ENCODE data around the gene LTBP3. TPM values are rescaled to one million over a fixed set of nuclear protein-coding genes. Genes with fewer than 3 reads are reported as not detected.

Gene LTBP3
- total and polyA plus RNA-seq, 11 donors, result 26.3 to 125 (median 75.6) TPM

DNA sequence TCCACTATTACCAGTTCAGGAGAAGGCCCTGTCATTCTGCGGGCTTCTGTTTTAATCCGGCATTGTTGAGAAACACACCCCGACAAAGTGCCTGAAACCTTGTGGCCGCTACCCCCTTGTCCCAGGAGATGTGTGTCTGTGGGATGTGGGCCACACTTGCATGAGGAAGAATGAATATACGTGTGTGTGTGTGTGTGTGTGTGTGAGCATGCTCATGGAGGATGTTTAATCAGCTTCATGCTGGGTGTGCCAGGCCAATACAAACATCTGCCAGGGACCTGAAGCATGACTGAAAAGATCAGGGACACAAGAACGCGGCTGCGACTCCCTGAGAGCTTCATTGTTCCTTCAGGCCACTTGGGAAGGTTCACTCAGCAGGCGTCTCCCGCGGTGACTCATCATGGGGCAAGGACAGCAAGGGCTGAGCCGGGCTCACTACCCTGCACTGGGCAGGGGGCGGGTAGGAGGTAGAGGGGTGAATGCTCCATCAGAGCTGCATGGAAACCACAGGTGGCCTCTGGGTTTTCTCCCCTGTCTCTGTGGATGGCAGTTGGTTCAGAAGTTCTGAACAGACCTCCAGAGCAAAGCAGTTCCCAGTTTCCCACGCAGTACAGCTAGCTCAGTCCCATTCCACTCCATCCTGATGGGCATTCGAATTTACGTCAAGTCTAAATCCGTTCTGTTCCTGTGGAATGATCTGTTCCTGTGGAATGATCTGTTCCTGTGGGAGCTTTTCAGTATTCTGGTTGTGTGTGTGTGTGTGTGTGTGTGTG lies 66.4 kb downstream of the LTBP3 start:
- Histone ChIP-seq H3K36me3 (no peaks in the 10 kb centered on the region), H3K27me3 (no peaks in the 10 kb centered on the region), H3K4me3 (peak overlapping the region in 3 of 12 donors; percentile 0 to 30 (median 2)), H3K4me1 (peaks cover 54 to 98% (median 96%) of the 10 kb centered on the region in 12 donors), H3K27ac (peak overlapping the region; percentile 90 to 100 (median 99)), H3K9me3 (no peaks in the 10 kb centered on the region)
- TF ChIP-seq POLR2A (IDR thresholded peaks at IDR 0.05) (peak in 1 of 2 donors; percentile 51), CTCF (IDR thresholded peaks at IDR 0.05) (no peak)
- intact Hi-C loops (cut with DNase I), result loop anchor here in 1 of 10 donors (2.0 kb wide), 1 partner anchor 13 kb away; no protein-coding TSS in a partner anchor
- 15 to 24% (median 17%) methylated on average over 15 to 17 of the region's 17 CpGs for WGBS, 4 donors
- peak; percentile 7 to 37 (median 24) for ATAC-seq
- DNase-seq, result peak; percentile 77 to 93 (median 84)

- Histone ChIP-seq H3K4me3 (peak overlapping the region in 1 of 12 donors; percentile 2), H3K27me3 (no peaks in the 10 kb centered on the region), H3K27ac (peak overlapping the region; percentile 90 to 100 (median 99)), H3K9me3 (no peaks in the 10 kb centered on the region), H3K4me1 (peaks cover 54 to 97% (median 95%) of the 10 kb centered on the region in 12 donors), H3K36me3 (no peaks in the 10 kb centered on the region)
- no peak for ATAC-seq
- WGBS, 4 donors, result 36 to 60% (median 57%) methylated on average over 3 of the region's 3 CpGs
- TF ChIP-seq CTCF (IDR thresholded peaks at IDR 0.05), result no peak
- no peak for TF ChIP-seq POLR2A (IDR thresholded peaks at IDR 0.05)
- intact Hi-C loops (cut with DNase I), result no loop called here
- no peak for DNase-seq
Observed at GRCh38 chr11:65491163-65491465, 67.0 kb downstream of the LTBP3 start.

- intact Hi-C loops (cut with DNase I), result no loop called here
- ATAC-seq (no peak), DNase-seq (peak in 2 of 5 donors; percentile 52 to 74)
- TF ChIP-seq CTCF (IDR thresholded peaks at IDR 0.05), result no peak
- no peak for TF ChIP-seq POLR2A (IDR thresholded peaks at IDR 0.05)
- Histone ChIP-seq H3K4me1 (peaks cover 47 to 97% (median 91%) of the 10 kb centered on the region in 12 donors), H3K4me3 (peak overlapping the region in 2 of 12 donors; percentile 2 to 11), H3K27me3 (no peaks in the 10 kb centered on the region), H3K36me3 (no peaks in the 10 kb centered on the region), H3K9me3 (no peaks in the 10 kb centered on the region), H3K27ac (peak overlapping the region; percentile 90 to 100 (median 99))
- 25 to 36% (median 29%) methylated on average over 8 of the region's 8 CpGs for WGBS, 4 donors
Observed at GRCh38 chr11:65489706-65490320, 68.3 kb downstream of the LTBP3 start.

GRCh38 chr11:65489035-65489705 lies 69.0 kb downstream of the LTBP3 start:
- DNase-seq (peak; percentile 85 to 92 (median 86)), ATAC-seq (peak; percentile 3 to 45 (median 24))
- H3K4me1 ChIP-seq, result peaks cover 47 to 93% (median 85%) of the 10 kb centered on the region in 12 donors
- peak overlapping the region; percentile 90 to 100 (median 99) for H3K27ac ChIP-seq
- H3K9me3 ChIP-seq, result no peaks in the 10 kb centered on the region
- H3K27me3 ChIP-seq, result no peaks in the 10 kb centered on the region
- WGBS, 4 donors, result 13 to 27% (median 20%) methylated on average over 3 to 10 of the region's 10 CpGs
- intact Hi-C loops (cut with DNase I), result no loop called here
- no peaks in the 10 kb centered on the region for H3K36me3 ChIP-seq
- TF ChIP-seq CTCF (IDR thresholded peaks at IDR 0.05) (no peak), POLR2A (IDR thresholded peaks at IDR 0.05) (peak; percentile 17 to 70)
- peak overlapping the region in 2 of 12 donors; percentile 2 to 35 for H3K4me3 ChIP-seq

Measured in heart left ventricle (tissue), 16 donors.